ENCODE measurements around the gene PURB. TPM values are rescaled to one million over a fixed set of nuclear protein-coding genes. Genes with fewer than 3 reads are reported as not detected.

Gene PURB
- total RNA-seq, 1 donor from 2014 or later = 26.5 TPM

DNA sequence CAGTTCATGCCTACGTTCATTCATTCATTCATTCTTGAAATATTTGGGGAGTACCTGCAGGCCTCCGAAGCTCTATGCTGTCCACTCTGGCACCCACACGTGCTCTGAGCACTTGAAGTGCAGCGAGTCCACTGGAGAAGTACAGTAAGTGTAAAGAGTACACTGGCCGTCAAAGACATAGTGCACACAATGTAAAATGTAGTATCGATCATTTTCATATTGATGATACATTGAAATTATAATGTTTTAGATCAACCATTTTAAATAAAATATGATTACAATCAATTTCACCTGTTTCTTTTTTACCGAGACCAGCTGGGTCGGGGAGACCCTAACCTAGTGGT lies 37.0 kb upstream of the PURB start:
- Histone ChIP-seq H3K9me3 (ENCODE audit: low read depth) (no peaks in the 10 kb centered on the region), H2AFZ (replicated peaks) (peak overlapping the region; percentile 92), H3K27ac (no peak overlapping the region), H3K27me3 (no peaks in the 10 kb centered on the region), H4K20me1 (ENCODE audit: low read depth) (no peaks in the 10 kb centered on the region), H3K4me1 (no peaks in the 10 kb centered on the region), H3K4me2 (no peak overlapping the region), H3K9ac (no peak overlapping the region), H3F3A (ENCODE audit: low read depth) (no peaks in the 10 kb centered on the region), H3K4me3 (no peak overlapping the region), H3K36me3 (no peaks in the 10 kb centered on the region), H3K79me2 (ENCODE audit: low read depth) (no peaks in the 10 kb centered on the region)
- H3K4me3 Mint-ChIP-seq = no peak overlapping the region
- TF ChIP-seq EZH2 (IDR thresholded peaks at IDR 0.05) = no peak
- TF ChIP-seq, protein P1, sequence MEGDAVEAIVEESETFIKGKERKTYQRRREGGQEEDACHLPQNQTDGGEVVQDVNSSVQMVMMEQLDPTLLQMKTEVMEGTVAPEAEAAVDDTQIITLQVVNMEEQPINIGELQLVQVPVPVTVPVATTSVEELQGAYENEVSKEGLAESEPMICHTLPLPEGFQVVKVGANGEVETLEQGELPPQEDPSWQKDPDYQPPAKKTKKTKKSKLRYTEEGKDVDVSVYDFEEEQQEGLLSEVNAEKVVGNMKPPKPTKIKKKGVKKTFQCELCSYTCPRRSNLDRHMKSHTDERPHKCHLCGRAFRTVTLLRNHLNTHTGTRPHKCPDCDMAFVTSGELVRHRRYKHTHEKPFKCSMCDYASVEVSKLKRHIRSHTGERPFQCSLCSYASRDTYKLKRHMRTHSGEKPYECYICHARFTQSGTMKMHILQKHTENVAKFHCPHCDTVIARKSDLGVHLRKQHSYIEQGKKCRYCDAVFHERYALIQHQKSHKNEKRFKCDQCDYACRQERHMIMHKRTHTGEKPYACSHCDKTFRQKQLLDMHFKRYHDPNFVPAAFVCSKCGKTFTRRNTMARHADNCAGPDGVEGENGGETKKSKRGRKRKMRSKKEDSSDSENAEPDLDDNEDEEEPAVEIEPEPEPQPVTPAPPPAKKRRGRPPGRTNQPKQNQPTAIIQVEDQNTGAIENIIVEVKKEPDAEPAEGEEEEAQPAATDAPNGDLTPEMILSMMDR (IDR thresholded peaks at IDR 0.05) = no peak
- TF ChIP-seq EZH2phosphoT487 (IDR thresholded peaks at IDR 0.05) = no peak
- peaks cover 6% of the 10 kb centered on the region for H3K9me3 Mint-ChIP-seq
- H3K4me1 Mint-ChIP-seq = no peaks in the 10 kb centered on the region
- H3K36me3 Mint-ChIP-seq = no peaks in the 10 kb centered on the region
- H3K27ac Mint-ChIP-seq = no peak overlapping the region
- peaks cover 12% of the 10 kb centered on the region for H3K27me3 Mint-ChIP-seq (ENCODE audit: insufficient read depth, low read depth)
- no peak for DNase-seq (ENCODE audit: low spot score)

DNA sequence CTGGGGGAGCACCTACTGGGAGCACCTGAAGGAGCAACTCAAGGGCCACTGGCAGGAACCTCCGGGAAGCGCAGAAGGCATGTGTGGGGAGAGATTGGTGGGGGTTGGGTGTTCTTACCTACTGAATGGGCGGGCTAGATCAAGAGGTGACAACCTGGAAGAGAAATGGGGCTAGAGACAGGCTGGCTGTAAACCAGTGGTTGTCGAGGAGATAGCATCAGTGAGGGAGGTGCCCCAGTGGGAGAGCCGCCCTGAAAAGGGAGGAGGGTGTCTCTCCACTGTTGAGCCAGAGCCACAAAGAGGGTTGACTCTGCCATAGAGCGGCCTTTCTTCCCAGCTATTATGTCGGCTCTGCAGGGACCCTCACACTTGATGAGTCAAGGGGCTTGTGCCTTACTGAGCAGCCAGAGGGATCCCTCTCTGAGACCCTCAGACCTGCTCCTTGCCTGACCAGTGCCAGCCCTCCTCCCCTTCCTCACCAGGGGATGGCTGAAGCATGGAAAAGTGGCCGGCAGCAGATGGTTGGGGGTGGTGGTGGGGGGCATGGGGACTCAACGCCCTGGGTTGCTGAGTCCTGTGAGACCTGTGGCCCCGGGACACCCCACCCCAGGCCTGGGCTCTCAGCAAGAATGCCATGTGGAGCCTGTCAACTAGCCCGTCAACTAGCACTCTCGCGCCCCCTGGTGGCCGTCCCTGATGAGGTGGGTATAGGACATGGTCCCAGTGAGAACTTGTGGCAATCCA lies 36.4 kb upstream of the PURB start:
- H3K27ac ChIP-seq = no peak overlapping the region
- no peak overlapping the region for H3K4me2 ChIP-seq
- H3K9ac ChIP-seq = no peak overlapping the region
- no peaks in the 10 kb centered on the region for H3K36me3 ChIP-seq
- Mint-ChIP-seq H3K36me3 (no peaks in the 10 kb centered on the region), H3K27ac (peak overlapping the region; percentile 63), H3K4me3 (no peak overlapping the region), H3K9me3 (peaks cover 6% of the 10 kb centered on the region), H3K4me1 (no peaks in the 10 kb centered on the region), H3K27me3 (ENCODE audit: insufficient read depth, low read depth) (peaks cover 12% of the 10 kb centered on the region)
- no peaks in the 10 kb centered on the region for H3F3A ChIP-seq (ENCODE audit: low read depth)
- TF ChIP-seq, protein P1 (IDR thresholded peaks at IDR 0.05) = peak; percentile 83
- TF ChIP-seq EZH2 (IDR thresholded peaks at IDR 0.05) = no peak
- TF ChIP-seq EZH2phosphoT487 (IDR thresholded peaks at IDR 0.05) = no peak
- H3K79me2 ChIP-seq (ENCODE audit: low read depth) = no peaks in the 10 kb centered on the region
- H3K4me3 ChIP-seq = no peak overlapping the region
- no peaks in the 10 kb centered on the region for H3K4me1 ChIP-seq
- peak; percentile 86 for DNase-seq (ENCODE audit: low spot score)
- no peaks in the 10 kb centered on the region for H4K20me1 ChIP-seq (ENCODE audit: low read depth)
- H3K27me3 ChIP-seq = no peaks in the 10 kb centered on the region
- peak overlapping the region; percentile 92 for H2AFZ ChIP-seq (replicated peaks)
- no peaks in the 10 kb centered on the region for H3K9me3 ChIP-seq (ENCODE audit: low read depth)

DNA sequence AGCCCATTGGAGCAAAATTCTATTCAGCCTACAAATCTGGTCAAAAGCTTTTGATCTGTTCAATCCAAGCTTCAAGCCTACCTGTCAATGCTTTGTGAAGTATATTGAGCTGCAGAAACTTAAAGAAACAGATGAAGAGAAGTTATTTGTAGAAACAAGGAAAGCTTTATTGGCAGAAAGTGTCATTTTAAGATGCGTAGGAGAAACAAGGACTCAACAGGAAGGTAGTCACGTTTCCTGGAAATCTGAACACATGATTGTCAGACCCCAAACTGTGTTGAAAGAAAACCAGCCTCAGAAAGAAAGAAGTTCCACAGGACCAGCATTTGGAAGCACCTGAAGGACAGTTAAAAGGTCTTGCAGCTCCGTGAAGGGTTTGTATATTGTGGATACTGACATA lies 34.8 kb upstream of the PURB start:
- Mint-ChIP-seq H3K27ac (no peak overlapping the region), H3K9me3 (peaks cover 6% of the 10 kb centered on the region), H3K4me3 (no peak overlapping the region), H3K36me3 (no peaks in the 10 kb centered on the region), H3K4me1 (no peaks in the 10 kb centered on the region), H3K27me3 (ENCODE audit: insufficient read depth, low read depth) (peaks cover 12% of the 10 kb centered on the region)
- Histone ChIP-seq H3K4me1 (no peaks in the 10 kb centered on the region), H3K4me3 (no peak overlapping the region), H2AFZ (replicated peaks) (no peak overlapping the region), H3K27me3 (no peaks in the 10 kb centered on the region), H3K9me3 (ENCODE audit: low read depth) (no peaks in the 10 kb centered on the region), H3K79me2 (ENCODE audit: low read depth) (no peaks in the 10 kb centered on the region), H3K4me2 (no peak overlapping the region), H3K36me3 (no peaks in the 10 kb centered on the region), H3K9ac (no peak overlapping the region), H3K27ac (no peak overlapping the region), H3F3A (ENCODE audit: low read depth) (no peaks in the 10 kb centered on the region), H4K20me1 (ENCODE audit: low read depth) (no peaks in the 10 kb centered on the region)
- no peak for DNase-seq (ENCODE audit: low spot score)
- TF ChIP-seq EZH2phosphoT487 (IDR thresholded peaks at IDR 0.05) (no peak), EZH2 (IDR thresholded peaks at IDR 0.05) (no peak)
- TF ChIP-seq, protein P1 (IDR thresholded peaks at IDR 0.05) = no peak

Data from neural progenitor cell (in vitro differentiated cells).